ENCODE results near the gene EIF4A2. TPM values are rescaled to one million over a fixed set of nuclear protein-coding genes. Genes with fewer than 3 reads are reported as not detected.

Gene EIF4A2
- total and polyA plus RNA-seq, 10 of the 15 experiments (the other 5 are each of a cell fraction or from before 2014, with no cell fraction given): 154 to 680 (median 259) TPM

DNA sequence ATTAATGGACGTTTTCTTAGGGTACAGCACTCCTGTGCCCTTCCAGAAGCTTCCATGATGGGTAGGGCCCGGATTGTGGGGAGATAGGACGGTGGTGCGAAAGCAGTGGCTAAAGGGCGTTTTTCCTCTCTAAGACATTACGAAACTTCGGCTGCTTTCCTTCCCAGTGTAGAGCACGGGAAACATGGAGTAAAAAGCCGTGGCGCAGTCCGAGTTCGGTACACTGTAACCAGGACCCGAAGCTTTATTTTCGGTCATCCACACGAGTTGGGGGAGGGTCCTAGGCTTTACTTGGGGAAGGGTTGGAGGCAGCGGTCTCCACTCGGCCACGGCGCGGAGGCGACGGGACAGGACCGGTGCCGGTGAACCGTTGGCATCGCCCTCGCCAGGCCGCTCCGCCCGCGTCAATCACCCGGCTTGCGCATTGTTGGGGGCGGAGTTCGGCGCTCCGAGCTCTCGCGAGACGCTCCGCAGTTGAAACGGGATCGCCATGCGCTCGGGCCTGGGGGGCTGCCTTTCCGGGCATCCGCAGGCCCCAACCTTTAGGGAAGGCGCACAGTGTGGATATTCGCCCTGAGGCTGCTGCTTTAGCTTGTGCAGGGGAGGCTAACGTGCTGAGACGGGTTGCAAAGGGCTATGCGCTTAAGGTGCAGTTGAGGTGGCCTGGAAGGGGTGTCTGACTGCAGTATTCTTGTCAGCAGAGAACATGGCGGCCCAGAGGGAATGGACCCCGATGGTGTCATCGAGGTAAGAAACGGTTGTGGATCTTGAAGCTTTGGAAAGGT is 546 bp downstream of the EIF4A2 start (continued):
- TF ChIP-seq RCOR1 (conservative IDR thresholded peaks at IDR 0.05; ENCODE audit: low read depth, low read length) (peak; percentile 89; the same call in 1 of the 2 replicates), TBL1XR1 (IDR thresholded peaks at IDR 0.05; ENCODE audit: low read depth, low read length) (no peak), SUZ12 (IDR thresholded peaks at IDR 0.05; ENCODE audit: unreplicated experiment) (no peak), HDAC6 (IDR thresholded peaks at IDR 0.05; ENCODE audit: unreplicated experiment) (peak; percentile 37), EP300 (IDR thresholded peaks at IDR 0.05; ENCODE audit: borderline replicate concordance in 1 of 2, control insufficient read depth in 1 of 2, low read depth in 2 of 2, low read length in 2 of 2) (0 out of 4 replicates have a peak, but pooled peaks of 1 of the 2 experiments have one; percentile 1), MTA2 (IDR thresholded peaks at IDR 0.05; ENCODE audit: low read depth) (no peak), MEF2A (IDR thresholded peaks at IDR 0.05; ENCODE audit: insufficient read depth, low read depth, low read length) (no peak), TARDBP (IDR thresholded peaks at IDR 0.05; ENCODE audit: borderline replicate concordance) (no peak), ZSCAN29 (IDR thresholded peaks at IDR 0.05) (0 out of 2 replicates have a peak, but pooled peaks have one; percentile 13), NR2F1 (conservative IDR thresholded peaks at IDR 0.05) (no peak), MTA3 (IDR thresholded peaks at IDR 0.05; ENCODE audit: borderline replicate concordance, low read length) (peak; percentile 81; the same call in 1 of the 2 replicates), NR2C2 (IDR thresholded peaks at IDR 0.05; ENCODE audit: borderline replicate concordance, control insufficient read depth, insufficient read length, low read depth) (no peak), MXI1 (IDR thresholded peaks at IDR 0.05; ENCODE audit: low read depth, low read length) (peak; percentile 76), EZH2 (IDR thresholded peaks at IDR 0.05; ENCODE audit: borderline replicate concordance, control insufficient read depth, low read depth, low read length) (no peak), CREB1 (IDR thresholded peaks at IDR 0.05; ENCODE audit: low read depth) (peak; percentile 24), BACH1 (IDR thresholded peaks at IDR 0.05; ENCODE audit: borderline replicate concordance) (peak; percentile 91; the same call in 1 of the 2 replicates)
- TF ChIP-seq, protein P1, sequence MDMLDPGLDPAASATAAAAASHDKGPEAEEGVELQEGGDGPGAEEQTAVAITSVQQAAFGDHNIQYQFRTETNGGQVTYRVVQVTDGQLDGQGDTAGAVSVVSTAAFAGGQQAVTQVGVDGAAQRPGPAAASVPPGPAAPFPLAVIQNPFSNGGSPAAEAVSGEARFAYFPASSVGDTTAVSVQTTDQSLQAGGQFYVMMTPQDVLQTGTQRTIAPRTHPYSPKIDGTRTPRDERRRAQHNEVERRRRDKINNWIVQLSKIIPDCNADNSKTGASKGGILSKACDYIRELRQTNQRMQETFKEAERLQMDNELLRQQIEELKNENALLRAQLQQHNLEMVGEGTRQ (IDR thresholded peaks at IDR 0.05; ENCODE audit: borderline replicate concordance, low read depth, low read length): no peak
- TF ChIP-seq, protein P2, sequence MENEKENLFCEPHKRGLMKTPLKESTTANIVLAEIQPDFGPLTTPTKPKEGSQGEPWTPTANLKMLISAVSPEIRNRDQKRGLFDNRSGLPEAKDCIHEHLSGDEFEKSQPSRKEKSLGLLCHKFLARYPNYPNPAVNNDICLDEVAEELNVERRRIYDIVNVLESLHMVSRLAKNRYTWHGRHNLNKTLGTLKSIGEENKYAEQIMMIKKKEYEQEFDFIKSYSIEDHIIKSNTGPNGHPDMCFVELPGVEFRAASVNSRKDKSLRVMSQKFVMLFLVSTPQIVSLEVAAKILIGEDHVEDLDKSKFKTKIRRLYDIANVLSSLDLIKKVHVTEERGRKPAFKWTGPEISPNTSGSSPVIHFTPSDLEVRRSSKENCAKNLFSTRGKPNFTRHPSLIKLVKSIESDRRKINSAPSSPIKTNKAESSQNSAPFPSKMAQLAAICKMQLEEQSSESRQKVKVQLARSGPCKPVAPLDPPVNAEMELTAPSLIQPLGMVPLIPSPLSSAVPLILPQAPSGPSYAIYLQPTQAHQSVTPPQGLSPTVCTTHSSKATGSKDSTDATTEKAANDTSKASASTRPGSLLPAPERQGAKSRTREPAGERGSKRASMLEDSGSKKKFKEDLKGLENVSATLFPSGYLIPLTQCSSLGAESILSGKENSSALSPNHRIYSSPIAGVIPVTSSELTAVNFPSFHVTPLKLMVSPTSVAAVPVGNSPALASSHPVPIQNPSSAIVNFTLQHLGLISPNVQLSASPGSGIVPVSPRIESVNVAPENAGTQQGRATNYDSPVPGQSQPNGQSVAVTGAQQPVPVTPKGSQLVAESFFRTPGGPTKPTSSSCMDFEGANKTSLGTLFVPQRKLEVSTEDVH (IDR thresholded peaks at IDR 0.05; ENCODE audit: low read depth, partially characterized antibody): no peak
- TF ChIP-seq, protein P3, sequence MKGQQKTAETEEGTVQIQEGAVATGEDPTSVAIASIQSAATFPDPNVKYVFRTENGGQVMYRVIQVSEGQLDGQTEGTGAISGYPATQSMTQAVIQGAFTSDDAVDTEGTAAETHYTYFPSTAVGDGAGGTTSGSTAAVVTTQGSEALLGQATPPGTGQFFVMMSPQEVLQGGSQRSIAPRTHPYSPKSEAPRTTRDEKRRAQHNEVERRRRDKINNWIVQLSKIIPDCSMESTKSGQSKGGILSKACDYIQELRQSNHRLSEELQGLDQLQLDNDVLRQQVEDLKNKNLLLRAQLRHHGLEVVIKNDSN (IDR thresholded peaks at IDR 0.05; ENCODE audit: borderline replicate concordance, extremely low read length, insufficient read depth, low read depth, low read length): no peak
- TF ChIP-seq, protein P4, sequence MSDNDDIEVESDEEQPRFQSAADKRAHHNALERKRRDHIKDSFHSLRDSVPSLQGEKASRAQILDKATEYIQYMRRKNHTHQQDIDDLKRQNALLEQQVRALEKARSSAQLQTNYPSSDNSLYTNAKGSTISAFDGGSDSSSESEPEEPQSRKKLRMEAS (IDR thresholded peaks at IDR 0.05; ENCODE audit: low read depth, low read length): no peak; the same call in 1 of the 2 replicates

Data from GM12878 (cell line).